Endodermal cell (in vitro differentiated cells): ENCODE results near the gene KIFC3. TPM values are rescaled to one million over a fixed set of nuclear protein-coding genes. Genes with fewer than 3 reads are reported as not detected.

ENCODE experiments used
- DNase-seq: peaks from one replicate; pipeline ENCODE4 v3.0.0-alpha.2; 2017
- H3K27ac ChIP-seq: 2 replicates; pipeline ENCODE4 v1.5.1; 2013; ENCODE audit warnings: mild to moderate bottlenecking, low read depth, low read length, moderate library complexity
- H3K27me3 ChIP-seq: 2 replicates; pipeline ENCODE4 v1.6.1; 2013; ENCODE audit warnings: mild to moderate bottlenecking, low read length, moderate library complexity; ENCODE audit not compliant: insufficient read depth, control insufficient read depth, poor library complexity, severe bottlenecking
- H3K36me3 ChIP-seq: 2 replicates; pipeline ENCODE4 v1.7.0; 2013; ENCODE audit warnings: mild to moderate bottlenecking, low read length, moderate library complexity; ENCODE audit not compliant: control insufficient read depth, insufficient read depth
- H3K4me1 ChIP-seq: one replicate; pipeline ENCODE4 v1.7.0; 2013; ENCODE audit warnings: low read length; ENCODE audit not compliant: control insufficient read depth, insufficient read depth
- H3K4me3 ChIP-seq: 2 replicates; pipeline ENCODE4 v1.5.1; 2013; ENCODE audit warnings: mild to moderate bottlenecking, low read length, moderate library complexity
- H3K9ac ChIP-seq: 2 replicates; pipeline ENCODE4 v1.6.1; 2013; ENCODE audit warnings: mild to moderate bottlenecking, low read length, moderate library complexity; ENCODE audit not compliant: poor library complexity, severe bottlenecking; ENCODE audit errors: extremely low read depth
- H3K9me3 ChIP-seq: 2 replicates; pipeline ENCODE4 v1.6.1; 2013; ENCODE audit warnings: mild to moderate bottlenecking, low read length, moderate library complexity; ENCODE audit not compliant: control insufficient read depth
- H3K27ac Mint-ChIP-seq: 2 replicates; pipeline ENCODE4 v1.8.0; 2020; ENCODE audit warnings: mixed read lengths
- H3K27me3 Mint-ChIP-seq: 2 replicates; pipeline ENCODE4 v1.8.0; 2021; ENCODE audit warnings: mild to moderate bottlenecking, mixed read lengths; ENCODE audit not compliant: insufficient read depth
- H3K36me3 Mint-ChIP-seq: 2 replicates; pipeline ENCODE4 v1.8.0; 2020; ENCODE audit warnings: low read depth, mixed read lengths
- H3K4me1 Mint-ChIP-seq: 2 replicates; pipeline ENCODE4 v1.8.0; 2020; ENCODE audit warnings: mixed read lengths
- H3K4me3 Mint-ChIP-seq: 2 replicates; pipeline ENCODE4 v1.8.0; 2020; ENCODE audit warnings: mild to moderate bottlenecking, moderate library complexity, mixed read lengths
- H3K9me3 Mint-ChIP-seq: 2 replicates; pipeline ENCODE4 v1.8.0; 2020; ENCODE audit warnings: mild to moderate bottlenecking, mixed read lengths
- CTCF ChIP-seq: fragments of 200-600 bp; sonication (generic); conservative IDR thresholded peaks from 2 replicates; pipeline ENCODE4 v1.5.0; 2021; ENCODE audit warnings: antibody characterized with exemption, mild to moderate bottlenecking
- WGBS, 2 experiments: methylation state at CpG; one replicate each; pipeline versions ENCODE4 v1.1.5 to v1.1.7; 2013; ENCODE audit warnings: missing lambda C conversion rate in 2 of 2, mixed read lengths in 1 of 2; ENCODE audit not compliant: insufficient coverage in 1 of 2, insufficient read length in 1 of 2; 5-methylcytosine and 5-hydroxymethylcytosine counted together
- total RNA-seq, 2 donors: library from RNA; stranded (reverse); fragmentation: NEBNext Ultra II Directional in 1 of 2; extraction: Animal tissue kit (Norgen Biotek cat#: 25700) in 1 of 2; gene quantifications; 2 replicates in 1 of 2; 3 replicates in 1 of 2; pipeline ENCODE4 v1.2.1, GENCODE V29; 2021

The KIFC3 gene
- total RNA-seq, 2 donors from 2014 or later, result 39.2 to 39.3 TPM

- H3K27me3 ChIP-seq, result no peaks in the 10 kb centered on the region
- peaks cover 9% of the 10 kb centered on the region for H3K36me3 ChIP-seq
- Mint-ChIP-seq H3K27me3 (no peaks in the 10 kb centered on the region), H3K27ac (no peak overlapping the region), H3K9me3 (no peaks in the 10 kb centered on the region), H3K4me1 (peaks cover 2% of the 10 kb centered on the region), H3K36me3 (peaks cover 26% of the 10 kb centered on the region), H3K4me3 (no peak overlapping the region)
- H3K9me3 ChIP-seq, result no peaks in the 10 kb centered on the region
- TF ChIP-seq CTCF, result peak; percentile 46
- 94% methylated on average over 17 to 24 of the region's 24 CpGs for WGBS, 2 experiments
- H3K27ac ChIP-seq, result no peak overlapping the region
- no peak overlapping the region for H3K4me3 ChIP-seq
- H3K4me1 ChIP-seq, result no peaks in the 10 kb centered on the region
- H3K9ac ChIP-seq, result no peak overlapping the region
- DNase-seq, result no peak
Observed at GRCh38 chr16:57755061-57755684, 47.1 kb downstream of the KIFC3 start.

- no peak overlapping the region for H3K4me3 ChIP-seq
- no peaks in the 10 kb centered on the region for H3K27me3 ChIP-seq
- TF ChIP-seq CTCF, result no peak
- Mint-ChIP-seq H3K4me3 (no peak overlapping the region), H3K4me1 (no peaks in the 10 kb centered on the region), H3K9me3 (no peaks in the 10 kb centered on the region), H3K27me3 (no peaks in the 10 kb centered on the region), H3K36me3 (peaks cover 21% of the 10 kb centered on the region), H3K27ac (peak overlapping the region; percentile 53)
- 81 to 82% methylated on average over 3 to 9 of the region's 9 CpGs for WGBS, 2 experiments
- peaks cover 8% of the 10 kb centered on the region for H3K36me3 ChIP-seq
- H3K9ac ChIP-seq, result no peak overlapping the region
- H3K4me1 ChIP-seq, result no peaks in the 10 kb centered on the region
- no peak for DNase-seq
- peak overlapping the region; percentile 13 for H3K27ac ChIP-seq
- no peaks in the 10 kb centered on the region for H3K9me3 ChIP-seq
Observed at GRCh38 chr16:57754354-57755060, 47.8 kb downstream of the KIFC3 start.

GRCh38 chr16:57753448-57754353 is 48.6 kb downstream of the KIFC3 start:
- H3K27me3 Mint-ChIP-seq, result no peaks in the 10 kb centered on the region
- Histone ChIP-seq H3K4me3 (no peak overlapping the region), H3K27me3 (no peaks in the 10 kb centered on the region), H3K36me3 (peaks cover 8% of the 10 kb centered on the region), H3K9me3 (no peaks in the 10 kb centered on the region), H3K9ac (no peak overlapping the region), H3K4me1 (no peaks in the 10 kb centered on the region), H3K27ac (no peak overlapping the region)
- DNase-seq, result no peak
- no peaks in the 10 kb centered on the region for H3K9me3 Mint-ChIP-seq
- no peak overlapping the region for H3K4me3 Mint-ChIP-seq
- H3K27ac Mint-ChIP-seq, result peak overlapping the region; percentile 53
- no peak for TF ChIP-seq CTCF
- WGBS, 2 experiments, result 93 to 94% methylated on average over 13 to 32 of the region's 32 CpGs
- H3K4me1 Mint-ChIP-seq, result no peaks in the 10 kb centered on the region
- H3K36me3 Mint-ChIP-seq, result peaks cover 19% of the 10 kb centered on the region
